Right ventricle myocardium superior (tissue), 1 donor: ENCODE results near the gene NRXN3. TPM values are rescaled to one million over a fixed set of nuclear protein-coding genes. Genes with fewer than 3 reads are reported as not detected.

Experiments
- ATAC-seq: fragments of 200-7000 bp; cut with Tn5 transposase; one replicate; pipeline ENCODE4 v1.9.1; 2020; ENCODE audit warnings: mild to moderate bottlenecking; ENCODE audit not compliant: poor library complexity
- DNase-seq: peaks from one replicate; pipeline ENCODE4 v3.0.0-alpha.2; 2020
- intact Hi-C: fragments of 100-400 bp; cut with DNase I; formaldehyde crosslinking; loops from one replicate; pipeline ENCODE4 v1.11.2; 2022
- total RNA-seq: library from RNA; stranded (reverse); fragmentation: NEBNext Ultra II Directional; extraction: Animal tissue kit (Norgen Biotek cat#: 25700); gene quantifications from one replicate; pipeline ENCODE4 v1.2.1, GENCODE V29; 2021
- donor health status: DM: no; HTN: yes; CAD: no; lungs with severe emphysema.

Gene NRXN3
- total RNA-seq, 1 donor from 2014 or later = 1.3 TPM

DNA sequence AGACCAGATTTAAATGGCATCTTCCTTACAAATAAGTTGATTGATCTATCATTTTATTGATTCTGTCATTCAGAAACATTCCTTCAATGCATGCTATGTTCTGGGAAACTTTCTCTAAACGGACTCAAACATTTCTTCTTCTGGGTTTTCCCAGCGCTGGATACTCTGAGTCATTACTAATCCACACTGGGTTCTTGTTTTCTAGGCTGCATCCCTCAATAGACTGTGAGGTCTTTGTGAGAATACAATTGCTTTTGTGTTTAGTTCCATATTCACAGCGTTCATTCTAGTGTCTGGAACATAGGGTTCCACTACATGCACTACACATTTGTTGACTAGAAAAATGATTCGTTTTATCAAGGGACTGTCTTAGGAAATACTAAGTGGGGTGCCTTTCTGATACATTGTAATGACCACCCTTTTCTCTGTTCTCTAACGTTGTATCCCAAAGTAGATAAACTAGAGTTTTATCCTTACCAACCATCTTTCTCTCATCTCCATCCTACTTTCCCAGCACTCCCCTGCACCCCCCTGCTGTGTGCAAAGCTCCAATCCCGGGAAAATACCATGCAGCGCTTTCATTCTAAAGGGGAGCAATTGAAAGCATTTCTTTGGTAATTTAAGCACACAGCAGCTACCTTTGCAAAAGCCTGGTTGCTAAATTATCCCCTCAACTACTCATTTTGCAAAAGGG lies 1162.5 kb downstream of the NRXN3 start:
- intact Hi-C loops = no loop called here
- ATAC-seq (no peak), DNase-seq (no peak)

- intact Hi-C loops = no loop called here
- DNase-seq = no peak
- no peak for ATAC-seq
Observed at GRCh38 chr14:79333198-79333546, 1163.0 kb downstream of the NRXN3 start.

- no peak for ATAC-seq
Observed at GRCh38 chr14:79334272-79334671, 1164.1 kb downstream of the NRXN3 start.

GRCh38 chr14:79337761-79338160 lies 1167.6 kb downstream of the NRXN3 start:
- intact Hi-C loops = no loop called here
- ATAC-seq (no peak), DNase-seq (no peak)

More at GRCh38 chr14:79334272-79334671, 1164.1 kb downstream of the NRXN3 start:
- intact Hi-C loops = no loop called here
- DNase-seq = no peak

DNA sequence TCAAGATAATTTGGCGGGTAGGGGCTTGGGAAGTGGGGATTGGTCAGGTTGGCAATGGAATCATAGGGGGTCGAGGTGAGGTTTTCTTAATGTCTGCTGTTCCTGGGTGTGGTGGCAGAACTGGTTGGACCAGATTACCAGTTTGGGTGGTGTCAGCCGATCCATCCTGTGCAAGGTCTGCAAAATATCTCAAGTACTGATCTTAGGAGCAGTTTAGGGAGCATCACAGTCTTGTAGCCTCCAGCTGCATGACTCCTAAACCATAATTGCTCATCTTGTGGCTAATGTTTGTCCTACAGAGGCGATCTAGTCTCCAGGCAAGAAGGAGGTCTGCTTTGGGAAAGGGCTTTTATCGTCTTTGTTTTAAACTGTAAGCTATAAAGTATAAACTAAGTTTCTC lies 1172.8 kb downstream of the NRXN3 start:
- no peak for DNase-seq
- intact Hi-C loops = no loop called here
- ATAC-seq = no peak

DNA sequence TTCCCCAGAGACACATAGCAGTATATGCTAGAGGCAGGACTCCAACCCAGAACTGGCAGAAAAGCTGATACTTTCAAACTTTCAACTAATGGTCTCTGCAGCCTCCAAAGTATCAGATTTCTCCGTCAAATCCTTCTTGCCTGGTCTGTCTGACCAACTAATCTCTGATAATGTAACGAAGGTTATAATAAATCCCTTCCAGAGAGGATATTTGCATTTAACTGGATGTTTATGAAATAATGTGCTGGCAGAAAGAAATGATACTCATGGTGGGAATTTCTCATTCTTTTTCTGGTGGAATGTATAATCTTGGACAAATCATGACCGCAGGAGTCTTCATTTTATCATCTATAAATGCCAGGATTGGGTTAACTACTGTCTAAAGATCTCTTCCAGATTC lies 1180.8 kb downstream of the NRXN3 start:
- ATAC-seq = no peak

DNA sequence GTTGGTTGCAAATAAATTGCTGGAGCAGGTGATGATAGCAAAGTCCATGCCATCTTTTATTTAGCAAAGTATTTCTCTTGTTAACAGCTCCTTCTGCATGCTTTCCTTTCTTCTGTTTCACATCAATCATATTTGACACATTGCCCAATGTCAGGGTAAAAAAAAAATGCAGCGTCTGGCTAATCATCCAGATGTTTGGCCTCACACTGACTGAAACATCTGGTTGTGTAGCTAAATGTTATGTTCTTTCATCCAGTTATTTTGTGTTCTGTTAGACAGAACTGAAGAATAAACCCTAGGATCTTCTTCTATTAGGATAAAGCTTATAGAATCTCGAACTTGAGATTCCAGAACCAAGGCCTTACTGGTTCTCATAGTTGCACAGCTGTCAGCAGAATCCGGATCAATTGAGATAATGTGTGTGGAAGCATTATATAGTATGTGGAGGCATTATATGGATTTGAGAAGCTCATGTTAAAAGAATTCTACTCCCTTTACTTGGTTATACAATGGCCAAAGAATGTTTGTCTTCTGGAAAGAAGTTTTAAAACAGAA lies 1182.0 kb downstream of the NRXN3 start:
- ATAC-seq (no peak), DNase-seq (no peak)
- intact Hi-C loops = no loop called here

More for the DNA sequence above, 1180.8 kb downstream of the NRXN3 start:
- no peak for DNase-seq
- intact Hi-C loops = no loop called here

GRCh38 chr14:79354336-79354735 lies 1184.2 kb downstream of the NRXN3 start:
- intact Hi-C loops = no loop called here
- no peak for DNase-seq
- no peak for ATAC-seq

DNA sequence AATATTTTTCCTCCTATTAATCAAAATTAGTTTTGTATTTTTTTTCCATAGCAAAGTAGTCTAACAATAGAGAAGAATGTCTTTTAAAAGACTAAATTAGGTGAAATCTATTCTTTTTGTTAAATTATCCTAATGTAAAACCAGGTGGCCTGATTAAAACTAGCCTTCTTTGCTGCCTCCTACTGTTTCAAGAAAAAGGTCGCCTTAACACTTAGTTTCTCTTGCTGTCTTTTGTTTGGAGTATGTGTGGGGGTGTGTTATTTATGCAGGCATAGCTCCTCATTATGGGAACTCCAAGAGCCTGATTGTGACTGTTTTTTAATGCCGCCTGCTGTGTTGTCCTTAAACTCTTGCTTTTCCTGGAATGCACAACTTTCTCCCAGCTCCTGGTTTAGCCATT lies 1185.9 kb downstream of the NRXN3 start:
- intact Hi-C loops = no loop called here
- DNase-seq (no peak), ATAC-seq (no peak)

DNA sequence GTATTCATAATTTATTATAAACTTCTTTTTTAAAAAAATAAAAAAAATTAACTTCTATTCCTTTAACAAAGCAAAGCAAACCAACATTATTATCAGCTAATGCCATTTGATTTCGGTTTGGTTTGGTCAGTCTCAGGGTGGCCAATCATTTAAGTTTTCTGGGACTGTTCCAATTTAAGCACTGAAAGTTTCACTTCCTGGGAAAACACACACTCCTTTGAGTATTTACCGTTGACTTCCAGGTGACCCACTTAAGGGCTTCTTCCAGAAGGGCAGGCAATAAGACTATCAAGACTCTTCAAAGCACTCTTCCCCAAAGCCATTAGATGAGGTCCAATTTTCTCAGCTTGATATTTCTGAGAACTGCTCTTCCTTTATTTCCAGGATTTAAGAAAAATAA lies 1187.1 kb downstream of the NRXN3 start:
- DNase-seq (no peak), ATAC-seq (no peak)
- intact Hi-C loops = no loop called here

GRCh38 chr14:79363291-79363690 lies 1193.1 kb downstream of the NRXN3 start:
- ATAC-seq = no peak
- DNase-seq = no peak
- intact Hi-C loops = no loop called here

- ATAC-seq = no peak
Observed at GRCh38 chr14:79369359-79370332, 1199.5 kb downstream of the NRXN3 start.

DNA sequence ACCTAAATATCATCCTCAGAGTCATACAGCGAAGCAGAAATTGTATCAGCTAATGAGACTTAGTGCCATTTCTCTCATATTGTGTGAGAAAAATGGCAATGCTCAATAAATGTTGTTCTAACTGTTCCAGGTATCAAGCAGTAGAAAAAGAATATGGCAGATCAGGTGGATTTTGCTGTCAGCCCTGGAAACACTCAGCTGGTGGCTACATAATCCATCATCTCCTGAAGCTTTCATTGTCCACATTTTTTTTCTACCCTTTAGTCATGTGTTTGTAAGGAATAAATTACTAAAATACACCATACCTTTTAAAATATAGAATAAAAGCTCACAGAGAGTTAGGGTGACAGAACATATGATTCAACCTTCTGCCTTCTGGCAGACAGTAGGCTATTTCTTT lies 1200.8 kb downstream of the NRXN3 start:
- intact Hi-C loops = no loop called here
- DNase-seq = no peak
- no peak for ATAC-seq

More at GRCh38 chr14:79369359-79370332, 1199.5 kb downstream of the NRXN3 start:
- DNase-seq = no peak
- intact Hi-C loops = no loop called here

- intact Hi-C loops = no loop called here
- DNase-seq = no peak
- ATAC-seq = no peak
Observed at GRCh38 chr14:79373451-79373850, 1203.3 kb downstream of the NRXN3 start.

DNA sequence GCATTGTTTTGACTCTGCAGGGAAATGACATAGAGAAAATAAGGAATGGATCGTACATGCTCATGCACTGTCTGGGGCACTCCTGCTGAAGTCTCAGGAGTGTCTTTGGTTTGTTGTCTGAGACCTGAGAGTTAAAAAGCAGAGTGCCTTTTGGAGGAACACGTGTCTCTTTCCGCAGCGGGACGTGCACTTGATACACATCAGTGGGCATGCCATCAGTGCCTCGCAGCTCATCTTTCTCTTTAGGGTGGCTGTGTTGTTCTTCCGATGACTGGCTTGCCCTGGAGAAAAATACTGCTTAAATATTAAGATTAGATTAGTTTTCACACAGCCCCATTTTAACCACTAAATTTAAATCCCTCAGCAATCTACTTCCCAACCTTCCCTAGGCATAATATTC lies 1205.2 kb downstream of the NRXN3 start:
- ATAC-seq (no peak), DNase-seq (no peak)

GRCh38 chr14:79376557-79376956 lies 1206.4 kb downstream of the NRXN3 start:
- intact Hi-C loops = no loop called here
- DNase-seq = no peak
- ATAC-seq = no peak

More for the DNA sequence above, 1205.2 kb downstream of the NRXN3 start:
- intact Hi-C loops = no loop called here

DNA sequence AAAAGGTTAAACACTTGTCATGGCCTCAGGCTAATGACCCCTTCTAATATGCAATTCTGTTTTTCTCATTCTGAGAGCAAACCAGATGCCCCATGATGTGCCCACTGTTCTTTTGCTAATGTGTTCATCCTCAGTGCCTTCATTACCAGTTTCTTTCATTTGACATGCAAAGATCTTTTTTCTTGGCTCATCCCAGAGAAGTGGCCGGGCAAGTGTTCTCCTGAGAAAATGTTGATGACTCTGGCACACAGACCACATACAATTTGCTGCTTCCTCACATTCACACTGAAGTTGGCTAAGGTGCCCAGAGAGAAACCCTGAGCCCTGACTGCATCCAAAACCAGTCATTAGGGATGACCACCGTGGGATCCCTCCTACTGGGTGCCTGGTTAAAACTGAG lies 1207.8 kb downstream of the NRXN3 start:
- no peak for DNase-seq
- no peak for ATAC-seq
- intact Hi-C loops = no loop called here

GRCh38 chr14:79379266-79379665 lies 1209.1 kb downstream of the NRXN3 start:
- no peak for DNase-seq
- ATAC-seq = no peak
- intact Hi-C loops = no loop called here

GRCh38 chr14:79383031-79383430 lies 1212.9 kb downstream of the NRXN3 start:
- intact Hi-C loops = no loop called here
- ATAC-seq (no peak), DNase-seq (no peak)

- ATAC-seq = no peak
- intact Hi-C loops = no loop called here
Observed at GRCh38 chr14:79383475-79383874, 1213.3 kb downstream of the NRXN3 start.

More at GRCh38 chr14:79383475-79383874, 1213.3 kb downstream of the NRXN3 start:
- no peak for DNase-seq
